22Rv1 (cell line): ENCODE data around the gene COA3.

Experiments
- CTCF ChIP-seq: fragments of 450-650 bp; IDR thresholded peaks from 2 replicates; pipeline ENCODE4 v1.5.1; 2017; ENCODE audit warnings: mild to moderate bottlenecking
- ZFX ChIP-seq: fragments of 450-650 bp; IDR thresholded peaks from 2 replicates; pipeline ENCODE4 v1.6.1; 2017; ENCODE audit warnings: antibody characterized with exemption, borderline replicate concordance

- TF ChIP-seq CTCF (no peak), ZFX (no peak)
These were observed 19.9 kb downstream of the COA3 start for GRCh38 chr17:42778570-42778969.
